Keratinocyte (primary cell): ENCODE results near the gene POLD2. TPM values are rescaled to one million over a fixed set of nuclear protein-coding genes. Genes with fewer than 3 reads are reported as not detected.

Experiments used
- DNase-seq: peaks from one replicate; pipeline ENCODE4 v3.0.0-alpha.2; 2011; ENCODE audit warnings: low read depth, missing footprints, low spot score
- FAIRE-seq: peaks from 2 replicates; lab custom pipeline; 2011; peaks lifted over from hg19 to GRCh38; lab: Jason Lieb, UNC
- H2AFZ ChIP-seq: 2 replicates; pipeline ENCODE4 v1.6.0; 2012; ENCODE audit warnings: low read length, control low read depth, inconsistent platforms; ENCODE audit not compliant: control insufficient read depth
- H3K27ac ChIP-seq: 2 replicates; pipeline ENCODE4 v1.5.1; 2011; ENCODE audit warnings: low read length; ENCODE audit not compliant: control insufficient read depth, insufficient read depth
- H3K27me3 ChIP-seq: 3 replicates; pipeline ENCODE4 v1.6.0; 2011; ENCODE audit warnings: low read length; ENCODE audit not compliant: control insufficient read depth, insufficient read depth; ENCODE audit errors: extremely low read depth
- H3K36me3 ChIP-seq, 2 experiments: 2 replicates in 1 of 2; 3 replicates in 1 of 2; pipeline ENCODE4 v1.5.1; 2011; ENCODE audit warnings: low read length in 2 of 2, mild to moderate bottlenecking in 1 of 2; ENCODE audit not compliant: control insufficient read depth in 2 of 2, insufficient read depth in 2 of 2; ENCODE audit errors: extremely low read depth in 1 of 2
- H3K4me1 ChIP-seq: 3 replicates; pipeline ENCODE4 v1.5.1; 2011; ENCODE audit warnings: low read length; ENCODE audit not compliant: control insufficient read depth, insufficient read depth; ENCODE audit errors: extremely low read depth
- H3K4me2 ChIP-seq: 3 replicates; pipeline ENCODE4 v1.6.0; 2011; ENCODE audit warnings: low read depth, low read length; ENCODE audit not compliant: control insufficient read depth, insufficient read depth; ENCODE audit errors: extremely low read depth
- H3K4me3 ChIP-seq, 3 experiments: fragments of 200-600 bp in 1 of 3; sonication (generic) in 1 of 3; 2 replicates in 2 of 3; 3 replicates in 1 of 3; pipeline ENCODE4 v1.5.1; 2011 to 2016; ENCODE audit warnings: low read length in 3 of 3, mild to moderate bottlenecking in 3 of 3, control low read depth in 2 of 3, inconsistent platforms in 1 of 3, low read depth in 1 of 3, mixed read lengths in 1 of 3, mixed run types in 1 of 3, moderate library complexity in 1 of 3; ENCODE audit not compliant: control insufficient read depth in 2 of 3, insufficient read depth in 2 of 3; ENCODE audit errors: extremely low read depth in 1 of 3
- H3K79me2 ChIP-seq: 2 replicates; pipeline ENCODE4 v1.6.0; 2012; ENCODE audit warnings: low read length; ENCODE audit not compliant: control insufficient read depth, insufficient read depth
- H3K9ac ChIP-seq: 3 replicates; pipeline ENCODE4 v1.6.0; 2011; ENCODE audit warnings: low read length; ENCODE audit not compliant: control insufficient read depth, insufficient read depth; ENCODE audit errors: extremely low read depth
- H3K9me1 ChIP-seq: 3 replicates; pipeline ENCODE4 v1.6.0; 2011; ENCODE audit warnings: low read length; ENCODE audit not compliant: control insufficient read depth, insufficient read depth; ENCODE audit errors: extremely low read depth
- H3K9me3 ChIP-seq: 2 replicates; pipeline ENCODE4 v1.5.1; 2012; ENCODE audit warnings: low read depth, low read length; ENCODE audit not compliant: control insufficient read depth
- H4K20me1 ChIP-seq: 3 replicates; pipeline ENCODE4 v1.6.0; 2011; ENCODE audit warnings: low read length; ENCODE audit not compliant: control insufficient read depth, insufficient read depth; ENCODE audit errors: extremely low read depth
- CTCF ChIP-seq, 3 experiments: IDR thresholded peaks in 1 of 3; conservative IDR thresholded peaks in 1 of 3; optimal IDR thresholded peaks in 1 of 3; 2 replicates in 2 of 3; 3 replicates in 1 of 3; pipeline versions ENCODE3 to v1.5.1; 2011; ENCODE audit warnings: low read length in 3 of 3, mild to moderate bottlenecking in 3 of 3, moderate library complexity in 2 of 3, control low read depth in 1 of 3, inconsistent platforms in 1 of 3; ENCODE audit not compliant: insufficient read depth in 2 of 3; ENCODE audit errors: extremely low read depth in 1 of 3
- EZH2 ChIP-seq: IDR thresholded peaks from one replicate; pipeline ENCODE4 v1.6.1; 2012; ENCODE audit warnings: inconsistent platforms, mild to moderate bottlenecking, low read length, moderate library complexity
- dilution Hi-C: fragments of 300-500 bp; cut with MboI; formaldehyde crosslinking; loops from one replicate; pipeline ENCODE4 v1.7.0; 2020; ENCODE audit warnings: low sequenced_read_pairs; ENCODE audit not compliant: extremely low pct_ligation_motif_present
- polyA plus RNA-seq, 5 experiments: library from polyadenylated mRNA; depleted of rRNA in 3 of 5; stranded (reverse) in 3 of 5; stranded (forward) in 1 of 5; unstranded in 1 of 5; fragments of >200 nt; gene quantifications; 1 replicate in 1 of 5; 2 replicates in 3 of 5; 3 replicates in 1 of 5; pipeline versions ENCODE4 v1.2.1 to v1.2.3, GENCODE V29; 2011 to 2012; ENCODE audit warnings: missing spikeins in 2 of 5, low read depth in 1 of 5, low replicate concordance in 1 of 5

POLD2 gene
- polyA plus RNA-seq, 1 donor (not counting 4 experiments of a cell fraction or from before 2014, with no cell fraction given): 158 TPM

GRCh38 chr7:44131173-44132029 is 8.1 kb upstream of the POLD2 start:
- Histone ChIP-seq H2AFZ (no peak overlapping the region), H3K9me1 (no peaks in the 10 kb centered on the region), H4K20me1 (no peaks in the 10 kb centered on the region), H3K4me3 (no peak overlapping the region), H3K27me3 (no peaks in the 10 kb centered on the region), H3K4me1 (no peaks in the 10 kb centered on the region), H3K9me3 (no peaks in the 10 kb centered on the region), H3K27ac (no peak overlapping the region), H3K9ac (no peak overlapping the region), H3K79me2 (no peaks in the 10 kb centered on the region), H3K4me2 (no peak overlapping the region), H3K36me3 (no peaks in the 10 kb centered on the region)
- no peak for FAIRE-seq
- TF ChIP-seq CTCF (optimal IDR thresholded peaks at IDR 0.05 in 1 of 3, IDR thresholded peaks at IDR 0.05 in 1 of 3, conservative IDR thresholded peaks at IDR 0.05 in 1 of 3; ENCODE audit: extremely low read depth in 1 of 3, insufficient read depth in 2 of 3, low read length in 3 of 3): peak; percentile 22 to 68 (median 63)
- no peak for TF ChIP-seq EZH2
- dilution Hi-C loops: no loop called here
- no peak for DNase-seq

- Histone ChIP-seq H3K4me1 (no peaks in the 10 kb centered on the region), H3K9me3 (no peaks in the 10 kb centered on the region), H3K9me1 (no peaks in the 10 kb centered on the region), H3K4me2 (no peak overlapping the region), H3K36me3 (no peaks in the 10 kb centered on the region), H2AFZ (no peak overlapping the region), H3K4me3 (no peak overlapping the region), H3K27ac (no peak overlapping the region), H4K20me1 (no peaks in the 10 kb centered on the region), H3K27me3 (no peaks in the 10 kb centered on the region), H3K9ac (no peak overlapping the region), H3K79me2 (no peaks in the 10 kb centered on the region)
- no peak for TF ChIP-seq EZH2
- TF ChIP-seq CTCF (optimal IDR thresholded peaks at IDR 0.05 in 1 of 3, IDR thresholded peaks at IDR 0.05 in 1 of 3, conservative IDR thresholded peaks at IDR 0.05 in 1 of 3; ENCODE audit: extremely low read depth in 1 of 3, insufficient read depth in 2 of 3, low read length in 3 of 3): no peak
- dilution Hi-C loops: no loop called here
- FAIRE-seq (no peak), DNase-seq (no peak)
Observed at GRCh38 chr7:44128721-44129582, 5.6 kb upstream of the POLD2 start.
